ENCODE measurements around the gene GPRC5C. TPM values are rescaled to one million over a fixed set of nuclear protein-coding genes. Genes with fewer than 3 reads are reported as not detected.

GPRC5C gene
- total RNA-seq = 1 to 10 TPM in 1 of 2 experiments, under 1 TPM in 1; 0.68 to 1.2 TPM

GRCh38 chr17:74431568-74432423 is at the start of gene GPRC5C:
Gene GPRC5C (plus strand): TSS chr17:74432088. CDS start chr17:74439777, 7,689 bp downstream.
- ChIA-PET CTCF (interaction anchor here (1.6 kb wide), 1 partner anchor 26 kb away, joined by 3 read pairs; no protein-coding TSS in a partner anchor), POLR2A (no interaction called here)
- Mint-ChIP-seq H3K9me3 (no peaks in the 10 kb centered on the region), H3K36me3 (ENCODE audit: low read depth) (no peaks in the 10 kb centered on the region), H3K27me3 (peaks cover 67% of the 10 kb centered on the region), H3K4me3 (peak within 1 kb of the TSS; percentile 44), H3K4me1 (peaks cover 13% of the 10 kb centered on the region), H3K27ac (no peak within 1 kb of the TSS)
- peak; percentile 62 for DNase-seq

- Mint-ChIP-seq H3K9me3 (no peaks in the 10 kb centered on the region), H3K4me3 (no peak overlapping the region), H3K27ac (no peak overlapping the region), H3K4me1 (peaks cover 9% of the 10 kb centered on the region), H3K27me3 (peaks cover 5% of the 10 kb centered on the region), H3K36me3 (ENCODE audit: low read depth) (no peaks in the 10 kb centered on the region)
- CTCF ChIA-PET = interaction anchor here (8.5 kb wide), 1 partner anchor 73 kb away, joined by 128 read pairs; no protein-coding TSS in a partner anchor
- DNase-seq = no peak
- POLR2A ChIA-PET = no interaction called here
Measured at GRCh38 chr17:74383141-74383540, 48.7 kb upstream of the GPRC5C start.

- Mint-ChIP-seq H3K4me3 (no peak overlapping the region), H3K27me3 (peaks cover 5% of the 10 kb centered on the region), H3K9me3 (no peaks in the 10 kb centered on the region), H3K36me3 (ENCODE audit: low read depth) (no peaks in the 10 kb centered on the region), H3K27ac (no peak overlapping the region), H3K4me1 (no peaks in the 10 kb centered on the region)
- DNase-seq = no peak
- ChIA-PET CTCF (interaction anchor here (0.8 to 1.0 kb wide), 3 partner anchors 16 to 69 kb away, joined by 3 to 7 read pairs (median 6); no protein-coding TSS in a partner anchor), POLR2A (no interaction called here)
Measured at GRCh38 chr17:74385201-74385600, 46.7 kb upstream of the GPRC5C start.

- DNase-seq = no peak
- Mint-ChIP-seq H3K4me3 (no peak overlapping the region), H3K27me3 (peaks cover 5% of the 10 kb centered on the region), H3K27ac (no peak overlapping the region), H3K9me3 (no peaks in the 10 kb centered on the region), H3K36me3 (ENCODE audit: low read depth) (no peaks in the 10 kb centered on the region), H3K4me1 (no peaks in the 10 kb centered on the region)
- ChIA-PET CTCF (interaction anchor here (1.2 kb wide), 1 partner anchor 71 kb away, joined by 6 read pairs; no protein-coding TSS in a partner anchor), POLR2A (no interaction called here)
Measured at GRCh38 chr17:74386386-74386785, 45.5 kb upstream of the GPRC5C start.

- H3K9me3 Mint-ChIP-seq = no peaks in the 10 kb centered on the region
- POLR2A ChIA-PET = no interaction called here
- H3K27ac Mint-ChIP-seq = no peak overlapping the region
- H3K27me3 Mint-ChIP-seq = peaks cover 5% of the 10 kb centered on the region
- no peak for DNase-seq
- peaks cover 3% of the 10 kb centered on the region for H3K4me1 Mint-ChIP-seq
- no peaks in the 10 kb centered on the region for H3K36me3 Mint-ChIP-seq (ENCODE audit: low read depth)
- CTCF ChIA-PET = no interaction called here
- H3K4me3 Mint-ChIP-seq = no peak overlapping the region
Measured at GRCh38 chr17:74387365-74388218, 44.3 kb upstream of the GPRC5C start.

GRCh38 chr17:74389084-74389753 is 42.7 kb upstream of the GPRC5C start:
- CTCF ChIA-PET = no interaction called here
- Mint-ChIP-seq H3K36me3 (ENCODE audit: low read depth) (no peaks in the 10 kb centered on the region), H3K9me3 (no peaks in the 10 kb centered on the region), H3K27me3 (peaks cover 5% of the 10 kb centered on the region), H3K27ac (no peak overlapping the region), H3K4me1 (peaks cover 3% of the 10 kb centered on the region), H3K4me3 (no peak overlapping the region)
- POLR2A ChIA-PET = no interaction called here
- no peak for DNase-seq

- POLR2A ChIA-PET = no interaction called here
- H3K9me3 Mint-ChIP-seq = no peaks in the 10 kb centered on the region
Measured at GRCh38 chr17:74389937-74390679, 41.8 kb upstream of the GPRC5C start.

GRCh38 chr17:74390680-74391653 is 40.9 kb upstream of the GPRC5C start:
- H3K27me3 Mint-ChIP-seq = peaks cover 2% of the 10 kb centered on the region
- POLR2A ChIA-PET = no interaction called here
- H3K9me3 Mint-ChIP-seq = no peaks in the 10 kb centered on the region
- H3K36me3 Mint-ChIP-seq (ENCODE audit: low read depth) = no peaks in the 10 kb centered on the region
- CTCF ChIA-PET = interaction anchor here (1.0 to 4.9 kb wide), 3 partner anchors 10 to 101 kb away, joined by 3 to 29 read pairs (median 4); no protein-coding TSS in a partner anchor
- H3K4me3 Mint-ChIP-seq = no peak overlapping the region
- no peak for DNase-seq
- H3K4me1 Mint-ChIP-seq = peaks cover 3% of the 10 kb centered on the region
- H3K27ac Mint-ChIP-seq = no peak overlapping the region

More at GRCh38 chr17:74389937-74390679, 41.8 kb upstream of the GPRC5C start:
- H3K36me3 Mint-ChIP-seq (ENCODE audit: low read depth) = no peaks in the 10 kb centered on the region
- DNase-seq = no peak
- H3K4me1 Mint-ChIP-seq = peaks cover 3% of the 10 kb centered on the region
- CTCF ChIA-PET = interaction anchor here (1.4 kb wide), 1 partner anchor 22 kb away, joined by 4 read pairs; no protein-coding TSS in a partner anchor
- no peak overlapping the region for H3K27ac Mint-ChIP-seq
- H3K4me3 Mint-ChIP-seq = no peak overlapping the region
- H3K27me3 Mint-ChIP-seq = peaks cover 2% of the 10 kb centered on the region

- H3K4me1 Mint-ChIP-seq = peaks cover 3% of the 10 kb centered on the region
Measured at GRCh38 chr17:74391771-74392170, 40.1 kb upstream of the GPRC5C start.

GRCh38 chr17:74392848-74393247 is 39.0 kb upstream of the GPRC5C start:
- DNase-seq = no peak
- Mint-ChIP-seq H3K27ac (no peak overlapping the region), H3K4me3 (no peak overlapping the region), H3K9me3 (no peaks in the 10 kb centered on the region), H3K4me1 (peaks cover 3% of the 10 kb centered on the region), H3K36me3 (ENCODE audit: low read depth) (no peaks in the 10 kb centered on the region), H3K27me3 (peaks cover 5% of the 10 kb centered on the region)
- ChIA-PET POLR2A (interaction anchor here (0.7 kb wide), 1 partner anchor 36 kb away, joined by 3 read pairs; no protein-coding TSS in a partner anchor), CTCF (interaction anchor here (0.6 to 4.9 kb wide), 3 partner anchors 12 to 24 kb away, joined by 3 to 29 read pairs (median 8); no protein-coding TSS in a partner anchor)

More at GRCh38 chr17:74391771-74392170, 40.1 kb upstream of the GPRC5C start:
- CTCF ChIA-PET = interaction anchor here (1.0 to 4.9 kb wide), 3 partner anchors 11 to 100 kb away, joined by 3 to 29 read pairs (median 4); no protein-coding TSS in a partner anchor
- Mint-ChIP-seq H3K9me3 (no peaks in the 10 kb centered on the region), H3K27ac (no peak overlapping the region), H3K36me3 (ENCODE audit: low read depth) (no peaks in the 10 kb centered on the region), H3K4me3 (no peak overlapping the region), H3K27me3 (peaks cover 2% of the 10 kb centered on the region)
- DNase-seq = no peak
- POLR2A ChIA-PET = no interaction called here

- H3K4me1 Mint-ChIP-seq = peaks cover 3% of the 10 kb centered on the region
- no peaks in the 10 kb centered on the region for H3K9me3 Mint-ChIP-seq
- peaks cover 5% of the 10 kb centered on the region for H3K27me3 Mint-ChIP-seq
- H3K36me3 Mint-ChIP-seq (ENCODE audit: low read depth) = no peaks in the 10 kb centered on the region
- ChIA-PET CTCF (interaction anchor here (0.6 to 4.9 kb wide), 3 partner anchors 13 to 25 kb away, joined by 3 to 29 read pairs (median 8); no protein-coding TSS in a partner anchor), POLR2A (no interaction called here)
- no peak for DNase-seq
- no peak overlapping the region for H3K4me3 Mint-ChIP-seq
- H3K27ac Mint-ChIP-seq = no peak overlapping the region
Measured at GRCh38 chr17:74393346-74393942, 38.4 kb upstream of the GPRC5C start.
